HG03354 (cell line): ENCODE data around the gene RCL1.
"Not testable (repeated sequence)": the region's sequence is repeated elsewhere in the genome, so short reads cannot be mapped to it uniquely, and the experiment has no call there.

Source experiments
- ATAC-seq: cut with Tn5 transposase; IDR thresholded peaks from one replicate; pipeline ENCODE4 v1.9.1; 2021; ENCODE audit warnings: mild to moderate bottlenecking; ENCODE audit not compliant: unreplicated experiment, poor library complexity, severe bottlenecking

RCL1 gene

DNA sequence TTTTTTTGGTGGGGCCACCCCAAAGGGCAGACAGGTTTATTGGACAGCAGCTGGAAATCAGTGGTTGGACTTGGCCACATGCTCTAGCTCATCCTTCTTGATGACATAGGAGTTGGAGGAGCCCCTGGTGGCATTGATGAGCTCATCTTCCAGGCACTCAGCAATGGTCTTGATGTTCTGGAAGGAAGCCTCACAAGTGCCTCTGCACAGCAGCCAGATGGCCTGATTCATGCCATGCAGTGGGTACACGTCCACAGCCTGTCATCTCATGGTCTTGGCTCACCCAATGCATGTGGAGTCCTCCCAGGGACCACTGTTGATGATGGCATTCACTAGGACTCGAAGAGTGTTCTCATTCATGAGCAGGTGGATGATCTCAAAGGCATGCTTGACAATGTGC is 11.3 kb upstream of the RCL1 start:
- ATAC-seq, result no peak

DNA sequence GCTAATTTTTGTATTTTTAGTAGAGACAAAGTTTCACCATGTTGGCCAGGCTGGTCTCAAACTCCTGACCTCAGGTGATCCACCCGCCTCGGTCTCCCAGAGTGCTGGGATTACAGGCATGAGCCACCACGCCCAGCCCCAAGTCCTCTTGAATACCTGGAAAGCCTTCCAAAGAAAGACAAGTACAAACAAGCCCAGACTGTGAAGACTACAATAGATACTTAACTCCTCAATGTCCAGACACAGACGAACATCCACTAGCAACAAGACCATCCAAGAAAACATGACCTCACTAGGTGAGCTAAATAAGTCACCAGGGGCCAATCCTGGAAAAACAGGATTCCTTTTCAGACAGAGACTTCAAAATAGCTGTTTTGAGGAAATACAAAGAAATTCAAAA is 9.6 kb upstream of the RCL1 start:
- ATAC-seq, result not testable (repeated sequence)

DNA sequence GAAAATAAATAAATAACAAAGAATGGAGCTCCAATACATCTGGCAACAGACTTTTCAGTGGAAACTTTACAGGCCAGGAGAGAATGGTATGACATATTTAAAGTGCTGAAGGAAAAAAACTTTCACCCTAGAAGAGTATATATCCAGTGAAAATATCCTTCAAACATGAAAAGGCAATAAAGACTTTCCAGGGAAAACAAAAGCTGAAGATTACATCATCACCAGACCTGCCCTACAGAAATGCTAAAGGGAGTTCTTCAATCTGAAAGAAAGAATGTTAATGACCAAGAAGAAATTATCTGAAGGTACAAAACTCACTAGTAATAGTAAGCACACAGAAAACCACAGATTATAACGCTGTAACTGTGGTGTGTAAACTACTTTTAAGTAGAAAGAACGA is 8.3 kb upstream of the RCL1 start:
- no peak for ATAC-seq

DNA sequence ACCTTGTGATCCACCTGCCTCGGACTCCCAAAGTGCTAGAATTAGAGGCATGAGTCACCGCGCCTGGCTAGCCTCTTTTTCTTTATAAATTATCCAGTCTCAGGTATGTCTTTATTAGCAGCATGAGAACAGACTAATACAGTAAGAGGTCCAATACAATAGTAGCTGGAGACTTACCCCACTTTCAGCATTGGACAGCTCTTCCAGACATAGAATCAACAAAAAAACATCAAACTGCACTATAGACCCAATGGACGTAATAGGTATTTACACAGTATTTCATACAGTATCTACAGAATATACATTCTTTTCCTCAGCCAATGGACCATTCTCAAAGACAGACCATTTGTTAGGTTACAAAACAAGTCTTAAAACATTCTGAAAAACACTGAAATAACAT is 6.1 kb upstream of the RCL1 start:
- no peak for ATAC-seq

DNA sequence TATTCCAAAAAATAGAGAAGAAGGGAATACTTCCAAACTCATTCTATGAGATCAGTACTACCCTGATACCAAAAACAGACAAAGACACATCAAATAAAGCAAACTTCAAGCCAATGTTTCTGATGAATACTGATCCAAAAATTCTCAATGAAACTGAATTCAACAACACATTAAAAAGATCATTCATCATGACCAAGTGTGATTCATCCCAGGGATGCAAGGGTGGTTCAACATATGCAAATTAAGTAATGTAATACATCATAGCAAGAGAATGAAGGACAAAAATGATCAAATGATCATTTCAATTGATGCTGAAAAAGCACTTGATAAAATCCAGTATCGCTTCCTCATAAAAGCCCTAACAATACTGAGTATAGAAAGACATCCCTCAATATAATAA is 4.9 kb upstream of the RCL1 start:
- ATAC-seq, result no peak

DNA sequence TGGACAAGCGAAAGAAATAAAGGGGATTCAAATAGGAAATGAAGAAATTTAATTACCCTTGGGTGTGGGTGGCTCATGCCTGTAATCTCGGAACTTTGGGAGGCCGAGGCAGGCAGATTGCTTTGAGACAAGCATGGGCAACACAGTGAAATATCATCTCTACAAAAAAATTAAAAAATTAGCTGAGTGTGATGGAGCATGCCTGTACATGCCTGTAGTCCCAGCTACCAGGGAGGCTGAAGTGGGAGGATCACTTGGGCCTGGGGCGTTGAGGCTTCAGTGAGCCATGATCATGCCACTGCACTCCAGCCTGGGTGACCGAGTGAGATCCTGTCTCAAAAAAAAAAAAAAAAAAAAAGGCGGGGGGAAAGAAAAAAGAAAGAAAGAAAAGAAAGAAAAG is 4.0 kb upstream of the RCL1 start:
- ATAC-seq, result no peak

DNA sequence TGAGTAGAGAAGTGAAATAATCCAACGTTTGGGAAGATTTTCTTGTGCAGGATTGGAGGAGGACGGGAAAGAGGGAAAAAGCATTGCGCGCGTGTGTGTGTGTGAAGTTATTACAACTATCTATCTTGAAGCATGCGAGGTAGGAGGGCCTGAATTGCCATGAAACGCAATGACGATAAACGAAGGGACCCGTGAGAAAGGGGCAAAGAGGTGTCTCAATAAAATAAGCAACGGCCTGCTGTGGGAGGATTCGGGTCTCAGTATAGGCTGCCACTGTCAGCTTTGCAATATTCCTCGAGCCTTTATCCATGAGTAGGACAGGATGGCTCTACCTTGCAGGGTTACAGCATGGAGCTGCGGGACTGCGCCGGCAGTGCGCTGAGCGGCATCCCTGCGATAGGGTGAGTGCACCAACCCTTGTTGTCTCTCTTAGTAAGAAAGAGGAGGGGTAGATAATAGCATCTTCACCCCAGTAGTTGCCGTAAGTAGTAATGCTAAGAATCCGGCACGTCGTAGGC is 631 bp upstream of the RCL1 start:
- peak; percentile 46 for ATAC-seq

DNA sequence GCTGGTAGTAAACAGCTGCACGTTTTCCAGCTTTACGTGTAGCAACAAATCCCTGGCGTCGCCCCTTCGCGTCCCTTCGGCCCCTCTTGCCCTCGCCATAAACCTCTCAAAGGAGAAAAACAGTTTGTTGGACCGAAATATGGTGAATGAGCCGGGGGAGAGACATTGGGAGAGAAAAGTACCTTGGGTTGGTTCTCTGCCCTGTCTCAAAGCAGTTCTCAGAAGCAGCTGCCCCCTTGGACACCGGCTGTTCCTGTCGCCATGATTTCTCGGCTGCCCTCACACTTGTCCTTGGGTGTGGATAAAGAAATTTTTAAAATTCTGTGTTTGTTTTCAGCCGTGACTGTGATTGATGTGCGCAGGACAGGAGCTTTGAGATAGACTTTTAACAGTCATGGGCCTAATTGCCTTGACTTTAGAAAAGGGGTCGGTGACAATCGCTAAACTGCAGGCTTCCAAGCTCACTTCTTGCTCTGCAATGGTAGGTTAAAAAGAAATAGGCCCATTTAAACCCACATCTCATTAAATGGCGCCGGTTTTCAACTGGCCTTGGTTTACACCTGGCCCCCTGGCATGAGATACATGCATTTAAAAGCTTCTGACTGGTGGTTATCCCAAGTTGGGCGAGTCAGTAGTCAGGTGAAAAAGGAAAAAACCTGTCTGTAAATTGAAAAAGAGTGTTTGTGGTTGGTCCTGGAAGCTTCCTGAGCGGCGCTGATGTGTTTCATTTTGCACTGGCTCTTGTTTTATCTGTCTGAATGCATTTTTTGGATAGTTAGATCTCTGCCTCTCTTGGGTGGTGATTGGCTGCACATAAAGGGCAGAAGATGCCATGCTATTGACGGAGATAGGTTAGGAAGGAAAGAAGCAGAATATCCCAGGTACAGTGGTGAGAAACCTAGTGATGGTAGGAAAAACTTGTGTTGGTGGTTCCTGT is 983 bp downstream of the RCL1 start:
- ATAC-seq, result no peak

DNA sequence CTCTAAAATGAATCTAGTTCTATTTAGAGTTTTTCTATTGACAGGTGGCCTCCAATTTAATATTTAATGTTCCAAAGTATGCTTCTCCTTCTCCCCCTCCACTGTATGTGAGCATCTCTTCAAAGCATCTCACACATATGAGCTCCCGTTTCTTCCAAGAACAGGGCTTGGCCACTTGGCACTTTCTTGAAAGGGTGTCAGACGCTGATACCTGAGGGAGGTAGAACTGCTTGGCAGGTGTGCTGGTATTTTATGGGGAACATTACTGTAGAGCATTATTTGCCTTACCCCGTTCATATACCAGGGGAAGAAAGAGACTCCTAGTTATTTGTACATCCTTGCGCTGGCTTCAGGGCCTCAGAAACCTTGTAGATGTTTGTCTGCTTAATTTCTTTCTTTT is 1.9 kb downstream of the RCL1 start:
- ATAC-seq, result no peak

DNA sequence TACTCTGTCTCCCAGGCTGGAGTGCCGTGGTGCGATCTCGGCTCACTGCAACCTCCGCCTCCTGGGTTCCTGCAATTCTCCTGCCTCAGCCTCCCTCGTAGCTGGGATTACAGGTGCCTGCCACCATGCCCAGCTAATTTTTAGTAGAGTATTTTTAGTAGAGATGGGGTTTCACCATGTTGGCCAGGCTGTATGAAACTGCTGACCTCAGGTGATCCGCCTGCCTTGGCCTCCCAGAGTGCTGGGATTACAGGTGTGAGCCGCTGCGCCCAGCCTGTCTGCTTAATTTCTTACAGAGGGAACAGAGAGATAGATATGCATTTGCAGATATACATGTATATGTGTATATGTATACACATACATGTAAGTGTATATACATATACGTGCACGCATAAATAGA is 2.4 kb downstream of the RCL1 start:
- not testable (repeated sequence) for ATAC-seq

DNA sequence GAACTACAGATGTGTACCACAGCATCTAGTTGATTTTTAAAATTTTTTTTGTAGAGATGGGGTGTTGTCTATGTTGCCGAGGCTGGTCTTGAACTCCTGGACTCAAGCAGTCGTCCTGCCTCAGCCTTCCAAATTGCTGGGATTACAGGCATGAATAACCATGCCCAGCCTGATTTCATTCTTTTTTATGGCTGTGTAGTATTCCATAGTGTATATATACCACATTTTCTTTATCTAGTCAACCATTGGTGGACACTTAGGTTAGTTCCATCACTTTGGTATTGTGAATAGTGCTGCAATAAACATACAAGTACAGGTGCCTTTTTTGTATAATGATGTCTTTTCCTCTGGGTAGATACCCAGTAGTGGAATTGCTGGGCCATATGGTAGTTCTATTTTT is 3.8 kb downstream of the RCL1 start:
- no peak for ATAC-seq

DNA sequence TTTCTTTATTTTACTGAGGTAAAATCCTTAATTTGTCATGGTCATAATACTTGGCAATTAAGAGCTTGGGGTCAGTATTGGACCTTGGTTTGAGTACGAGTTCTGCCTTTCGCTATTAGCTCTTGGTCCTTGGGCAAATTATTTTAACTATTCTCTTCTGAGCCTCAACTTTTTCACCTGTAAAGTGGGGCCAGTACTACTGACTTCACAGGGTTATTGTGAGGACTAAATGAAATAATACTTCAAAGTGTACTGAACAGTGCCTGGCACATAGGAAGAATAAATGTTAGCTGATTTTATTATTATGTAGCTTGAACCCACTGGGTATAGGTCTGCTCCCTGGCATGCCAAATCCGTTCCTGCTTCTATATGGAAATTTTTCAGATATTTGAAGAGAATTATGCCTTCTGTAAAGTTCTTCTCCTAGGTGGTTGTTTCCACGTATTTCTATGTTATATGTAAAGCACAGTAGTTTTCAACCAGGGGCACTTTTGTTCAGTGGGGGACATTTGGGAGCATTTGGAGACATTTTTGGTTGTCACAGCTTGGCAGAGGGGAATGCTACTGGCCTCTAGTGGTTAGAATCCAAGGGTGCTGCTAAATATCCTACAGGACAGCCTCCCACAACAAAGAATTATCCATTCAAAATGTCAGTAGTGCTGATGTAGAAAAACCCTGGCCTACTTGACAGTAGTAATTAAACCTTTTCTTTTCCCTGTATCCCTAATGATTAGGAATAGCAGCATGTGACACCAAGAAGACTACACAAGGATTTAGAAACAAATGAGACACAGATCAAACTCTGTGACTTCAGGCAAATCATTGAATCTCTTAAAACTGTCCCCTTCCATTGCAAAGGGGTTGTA is 4.5 kb downstream of the RCL1 start:
- ATAC-seq, result no peak

DNA sequence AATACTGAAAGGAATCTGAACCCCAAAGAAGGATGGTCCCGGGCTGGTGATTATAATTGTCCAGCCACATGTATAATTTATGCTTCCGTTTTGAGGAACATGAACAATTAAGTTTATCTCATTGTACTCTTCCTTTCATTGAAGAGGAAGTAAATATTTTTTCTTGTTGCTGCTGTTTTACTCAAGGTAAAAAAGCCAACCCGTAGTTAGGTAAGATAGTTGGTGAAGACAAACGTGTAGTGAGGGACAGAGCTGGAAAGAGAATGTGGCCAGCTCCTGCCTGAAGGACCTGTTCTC is 5.1 kb downstream of the RCL1 start:
- no peak for ATAC-seq

DNA sequence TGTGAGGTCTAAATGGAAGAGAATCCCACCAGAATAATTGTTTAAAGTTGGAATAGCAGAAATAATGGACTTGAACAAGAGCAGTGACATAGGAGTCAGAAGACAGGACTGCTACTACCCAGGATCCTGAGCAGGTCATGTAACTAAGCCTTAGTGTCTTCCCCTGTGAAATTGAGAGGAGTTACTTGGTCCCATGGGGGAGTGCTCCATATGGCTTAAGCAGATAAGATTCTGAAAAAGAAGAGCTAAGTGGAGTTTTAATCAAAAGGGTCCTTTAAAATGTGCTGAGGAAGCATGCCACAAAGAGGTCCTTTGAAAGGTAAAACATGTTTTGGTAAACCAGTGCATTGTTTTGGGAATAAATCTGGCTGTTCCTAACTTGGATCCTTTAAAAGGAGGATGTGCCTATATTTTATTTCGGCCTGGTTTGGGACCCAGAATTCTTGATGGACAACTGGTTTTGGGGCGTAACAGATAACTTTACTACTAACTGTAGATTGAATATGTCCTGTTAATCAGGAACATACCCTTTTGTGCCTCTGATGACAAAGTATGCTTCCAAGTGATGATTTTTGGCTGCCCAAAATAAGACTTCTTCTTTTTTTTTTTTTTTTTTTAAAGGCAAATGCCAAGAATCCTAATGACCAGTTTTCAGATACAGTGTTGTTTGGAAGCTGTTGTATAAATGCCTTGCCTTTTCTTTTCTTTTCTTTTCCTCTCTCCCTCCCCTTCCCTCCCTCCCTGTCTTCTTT is 5.7 kb downstream of the RCL1 start:
- ATAC-seq, result no peak

DNA sequence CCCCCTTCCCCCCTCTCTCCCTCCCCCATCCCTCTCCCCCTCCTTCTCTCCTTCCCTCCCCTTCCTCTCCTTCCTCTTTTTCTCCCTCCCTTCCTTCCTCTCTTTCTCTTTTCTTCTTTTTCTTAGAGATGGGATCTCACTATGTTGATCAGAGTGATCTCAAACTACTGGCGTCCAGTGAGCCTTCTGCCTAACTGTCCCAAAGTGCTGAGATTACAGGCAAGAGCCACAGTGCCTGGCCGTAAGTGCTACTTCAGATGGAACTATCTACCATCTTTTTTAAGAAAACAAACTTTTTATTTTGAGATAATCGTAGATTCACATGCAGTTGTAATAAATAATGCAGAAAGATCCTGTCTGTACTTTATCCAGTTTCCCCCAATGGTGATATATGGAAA is 6.3 kb downstream of the RCL1 start:
- no peak for ATAC-seq

DNA sequence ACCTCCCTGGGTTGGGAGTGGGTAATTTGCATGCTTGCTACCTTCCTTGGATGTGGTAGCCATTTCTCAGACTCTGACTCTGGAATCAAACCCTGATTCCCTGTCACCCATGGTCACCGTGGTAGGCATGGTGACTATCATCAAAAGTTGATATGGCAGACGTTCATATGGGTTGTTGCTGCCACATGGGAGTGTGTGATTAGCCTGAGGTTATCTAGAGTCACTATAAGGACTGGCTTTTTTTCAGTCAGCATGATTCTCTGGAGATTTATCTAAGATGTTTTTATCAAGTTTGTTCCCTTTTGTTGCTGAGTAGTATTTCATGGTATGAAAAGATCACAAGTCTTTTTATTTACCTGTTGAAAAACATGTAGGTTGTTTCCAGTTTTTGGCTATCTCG is 7.0 kb downstream of the RCL1 start:
- no peak for ATAC-seq

DNA sequence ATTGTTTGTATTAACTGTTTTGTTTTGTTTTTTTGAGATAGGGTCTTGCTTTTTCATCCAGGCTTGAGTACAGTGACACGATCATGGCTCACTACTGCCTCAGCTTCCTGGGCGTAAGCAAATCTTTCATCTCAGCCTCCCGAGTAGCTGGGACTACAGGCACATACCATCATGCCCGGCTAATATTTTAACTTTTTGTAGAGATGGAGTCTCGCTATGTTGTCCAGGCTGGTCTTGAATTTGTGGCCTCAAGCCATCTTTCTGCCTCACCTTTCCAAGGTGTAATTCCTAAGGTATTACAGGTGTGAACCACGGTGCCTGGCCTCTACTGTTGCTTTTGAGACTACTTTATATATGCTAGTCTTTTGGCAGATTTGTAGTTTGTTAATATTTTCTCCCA is 8.4 kb downstream of the RCL1 start:
- no peak for ATAC-seq

DNA sequence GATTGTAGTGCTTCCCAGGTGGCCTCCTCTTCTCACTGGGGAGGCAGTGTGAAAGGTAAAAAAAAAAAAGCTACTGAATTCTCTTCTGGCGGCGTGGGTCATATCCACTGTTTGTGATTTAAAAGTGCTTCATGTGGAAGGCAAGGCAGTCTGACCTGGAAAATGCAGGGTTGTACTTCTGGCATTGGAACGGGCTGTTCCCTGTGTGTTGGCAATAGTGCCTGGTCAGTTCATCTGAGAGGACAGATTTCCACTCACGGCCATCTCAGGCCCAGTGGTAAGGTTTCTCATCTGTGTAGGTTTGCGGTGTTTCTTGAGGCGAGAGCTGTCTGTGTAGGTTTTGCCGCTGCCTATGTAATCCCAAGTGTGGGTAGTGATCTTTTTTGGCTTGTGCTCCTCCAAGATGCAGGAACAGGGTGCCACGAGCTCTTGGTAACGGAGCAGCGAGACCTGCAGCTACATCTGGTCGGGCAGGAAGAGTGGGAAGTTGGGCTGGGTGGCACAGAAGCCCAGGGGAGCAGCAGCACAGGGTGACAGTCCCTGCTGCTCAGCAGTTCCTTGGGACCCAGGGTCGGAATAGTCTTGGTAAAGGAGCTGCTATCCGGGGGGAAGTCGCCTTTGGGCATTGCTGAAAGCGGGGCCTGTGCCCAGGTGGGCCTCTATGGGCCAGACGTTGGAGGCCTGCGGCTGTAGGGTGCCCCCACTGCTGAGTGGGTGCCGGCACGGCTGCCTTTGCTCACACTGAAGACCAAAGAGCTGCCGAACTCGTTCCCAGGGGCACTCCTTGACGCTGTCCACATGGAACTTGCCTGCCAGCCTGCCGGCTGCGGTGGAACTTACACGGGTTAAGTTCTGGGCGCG is 11.2 kb downstream of the RCL1 start:
- no peak for ATAC-seq

DNA sequence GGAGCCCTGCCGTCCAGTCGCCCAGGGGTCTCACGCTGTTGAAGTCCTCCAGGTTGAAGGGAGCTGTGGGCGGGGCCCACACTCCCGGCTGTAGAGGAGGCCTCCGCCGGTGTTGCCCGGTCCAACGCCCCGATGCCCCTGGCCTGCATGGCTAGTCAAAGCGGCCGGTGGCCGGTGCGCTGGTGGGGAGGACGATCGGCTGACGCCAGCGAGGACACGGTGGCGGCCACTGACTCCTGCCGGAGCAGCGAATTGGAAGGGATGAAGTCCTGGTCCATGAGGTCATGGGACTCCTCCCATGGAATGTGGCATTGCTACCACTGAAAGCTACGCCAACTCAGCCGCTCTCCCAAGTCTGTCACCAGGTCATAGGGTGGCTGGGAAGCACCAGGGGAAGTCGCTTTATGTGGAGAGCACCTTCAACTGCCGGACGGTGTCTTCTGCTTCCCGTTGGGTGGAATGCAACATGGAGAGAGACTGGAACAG is 11.8 kb downstream of the RCL1 start:
- ATAC-seq, result no peak
